A549 (cell line): ENCODE data around the gene FMNL2.

Source experiments
- RAD21 ChIP-seq, 2 experiments: fragments of >200 bp in 1 of 2; sonication (Bioruptor Twin) in 1 of 2; formaldehyde crosslinking in 1 of 2; IDR thresholded peaks in 1 of 2; conservative IDR thresholded peaks in 1 of 2; 2 replicates in 1 of 2; 3 replicates in 1 of 2; pipeline ENCODE4 v1.6.1; 2012 to 2018; ENCODE audit warnings: inconsistent platforms in 1 of 2
- SMC3 ChIP-seq: fragments of >200 bp; sonication (Bioruptor Twin); formaldehyde crosslinking; IDR thresholded peaks from 3 replicates; pipeline ENCODE4 v1.6.1; 2018; ENCODE audit warnings: inconsistent platforms
- TF ChIP-seq, protein P1 (sequence below): fragments of >200 bp; sonication (Bioruptor Twin); formaldehyde crosslinking; IDR thresholded peaks from 3 replicates; pipeline ENCODE4 v1.5.1; 2016
- TF ChIP-seq, protein P2 (sequence below): IDR thresholded peaks from 2 replicates; pipeline ENCODE4 v1.6.1; 2012

DNA sequence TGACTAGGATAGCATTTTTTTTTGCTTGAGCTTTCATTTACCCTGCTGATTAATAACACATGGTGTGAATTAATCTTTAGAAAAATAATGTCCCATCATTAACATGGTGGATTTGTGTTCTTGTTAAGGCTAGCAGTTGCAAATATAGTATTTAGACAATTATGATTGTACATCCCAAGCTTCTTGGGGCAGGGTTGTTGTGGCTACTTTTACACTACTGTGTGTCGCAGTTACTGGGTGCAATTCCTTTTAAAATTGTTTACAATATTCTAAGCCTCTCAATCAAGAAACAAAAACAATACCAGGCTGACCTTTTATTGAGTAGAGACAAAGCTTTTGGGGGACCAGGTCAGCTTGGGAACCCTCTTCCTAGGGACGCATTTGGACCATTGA, 2.5 kb downstream of the FMNL2 start:
- TF ChIP-seq RAD21 (conservative IDR thresholded peaks at IDR 0.05 in 1 of 2, IDR thresholded peaks at IDR 0.05 in 1 of 2) (no peak), SMC3 (no peak)
- TF ChIP-seq, protein P1, sequence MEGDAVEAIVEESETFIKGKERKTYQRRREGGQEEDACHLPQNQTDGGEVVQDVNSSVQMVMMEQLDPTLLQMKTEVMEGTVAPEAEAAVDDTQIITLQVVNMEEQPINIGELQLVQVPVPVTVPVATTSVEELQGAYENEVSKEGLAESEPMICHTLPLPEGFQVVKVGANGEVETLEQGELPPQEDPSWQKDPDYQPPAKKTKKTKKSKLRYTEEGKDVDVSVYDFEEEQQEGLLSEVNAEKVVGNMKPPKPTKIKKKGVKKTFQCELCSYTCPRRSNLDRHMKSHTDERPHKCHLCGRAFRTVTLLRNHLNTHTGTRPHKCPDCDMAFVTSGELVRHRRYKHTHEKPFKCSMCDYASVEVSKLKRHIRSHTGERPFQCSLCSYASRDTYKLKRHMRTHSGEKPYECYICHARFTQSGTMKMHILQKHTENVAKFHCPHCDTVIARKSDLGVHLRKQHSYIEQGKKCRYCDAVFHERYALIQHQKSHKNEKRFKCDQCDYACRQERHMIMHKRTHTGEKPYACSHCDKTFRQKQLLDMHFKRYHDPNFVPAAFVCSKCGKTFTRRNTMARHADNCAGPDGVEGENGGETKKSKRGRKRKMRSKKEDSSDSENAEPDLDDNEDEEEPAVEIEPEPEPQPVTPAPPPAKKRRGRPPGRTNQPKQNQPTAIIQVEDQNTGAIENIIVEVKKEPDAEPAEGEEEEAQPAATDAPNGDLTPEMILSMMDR: no peak
- TF ChIP-seq, protein P2, sequence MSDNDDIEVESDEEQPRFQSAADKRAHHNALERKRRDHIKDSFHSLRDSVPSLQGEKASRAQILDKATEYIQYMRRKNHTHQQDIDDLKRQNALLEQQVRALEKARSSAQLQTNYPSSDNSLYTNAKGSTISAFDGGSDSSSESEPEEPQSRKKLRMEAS: no peak
